Endothelial cell of umbilical vein (primary cell): ENCODE data around the gene LCN2. TPM values are rescaled to one million over a fixed set of nuclear protein-coding genes. Genes with fewer than 3 reads are reported as not detected.

ENCODE experiments used
- BruUV-seq: library from RNA; stranded (reverse); fragments of 400-500 nt; replicated peaks from 2 replicates; lab custom pipeline; 2021; lab: Mats Ljungman, UMichigan
- CTCF ChIA-PET: fragments of 300-600, 350-600 bp; sonication (Branson Sonifier 250); formaldehyde crosslinking; loops from one replicate; lab custom pipeline; 2021; ENCODE audit warnings: antibody characterized with exemption, inconsistent platforms; lab: Charles Lee
- POLR2A ChIA-PET: fragments of 300-600, 350-600 bp; sonication (Branson Sonifier 250); formaldehyde crosslinking; loops from one replicate; lab custom pipeline; 2021; ENCODE audit warnings: antibody characterized with exemption, inconsistent platforms; lab: Charles Lee
- DNase-seq: peaks from one replicate; pipeline ENCODE4 v3.0.0-alpha.2; 2011; ENCODE audit warnings: low read depth, low spot score
- FAIRE-seq: peaks from 2 replicates; lab custom pipeline; 2011; peaks lifted over from hg19 to GRCh38; lab: Jason Lieb, UNC
- H2AFZ ChIP-seq: 2 replicates; pipeline ENCODE4 v1.6.0; 2012; ENCODE audit warnings: low read depth, low read length, control low read depth, inconsistent platforms
- H3K27ac ChIP-seq: 2 replicates; pipeline ENCODE4 v1.5.1; 2011; ENCODE audit warnings: low read depth, mild to moderate bottlenecking, control low read depth, low read length, moderate library complexity; ENCODE audit not compliant: insufficient read depth
- H3K27me3 ChIP-seq, 2 experiments: 2 replicates each; pipeline versions ENCODE4 v1.6.0 to v1.6.1; 2011; ENCODE audit warnings: low read length in 2 of 2, mixed read lengths in 1 of 2; ENCODE audit not compliant: control insufficient read depth in 2 of 2, insufficient read depth in 2 of 2
- H3K36me3 ChIP-seq, 2 experiments: 2 replicates in 1 of 2; 3 replicates in 1 of 2; pipeline ENCODE4 v1.5.1; 2011; ENCODE audit warnings: low read length in 2 of 2, mild to moderate bottlenecking in 1 of 2, moderate library complexity in 1 of 2; ENCODE audit not compliant: control insufficient read depth in 2 of 2, insufficient read depth in 2 of 2; ENCODE audit errors: extremely low read depth in 1 of 2
- H3K4me1 ChIP-seq: 3 replicates; pipeline ENCODE4 v1.5.1; 2011; ENCODE audit warnings: mild to moderate bottlenecking, low read length; ENCODE audit not compliant: control insufficient read depth, insufficient read depth; ENCODE audit errors: extremely low read depth
- H3K4me2 ChIP-seq: 2 replicates; pipeline ENCODE4 v1.6.1; 2011; ENCODE audit warnings: low read length, control low read depth, mixed read lengths; ENCODE audit not compliant: insufficient read depth
- H3K4me3 ChIP-seq, 3 experiments: fragments of 200-600 bp in 1 of 3; sonication (generic), shearing (Covaris generic) in 1 of 3; replicated peaks in 1 of 3; 2 replicates each; pipeline ENCODE4 v1.5.1; 2011 to 2016; ENCODE audit warnings: control low read depth in 3 of 3, low read length in 3 of 3, mild to moderate bottlenecking in 2 of 3, inconsistent platforms in 1 of 3, low read depth in 1 of 3, moderate library complexity in 1 of 3; ENCODE audit not compliant: insufficient read depth in 1 of 3
- H3K79me2 ChIP-seq: 2 replicates; pipeline ENCODE4 v1.6.0; 2012; ENCODE audit warnings: low read length, inconsistent platforms; ENCODE audit not compliant: control insufficient read depth, insufficient read depth
- H3K9ac ChIP-seq: replicated peaks from 2 replicates; pipeline ENCODE3; 2011; ENCODE audit warnings: low read length, control low read depth; ENCODE audit not compliant: insufficient read depth; ENCODE audit errors: extremely low read depth
- H3K9me1 ChIP-seq: replicated peaks from 3 replicates; pipeline ENCODE4 v1.6.0; 2011; ENCODE audit warnings: mild to moderate bottlenecking, low read length; ENCODE audit not compliant: control insufficient read depth, insufficient read depth; ENCODE audit errors: extremely low read depth
- H3K9me3 ChIP-seq: replicated peaks from 2 replicates; pipeline ENCODE4 v1.5.1; 2012; ENCODE audit warnings: low read length, inconsistent platforms; ENCODE audit not compliant: control insufficient read depth, insufficient read depth
- H4K20me1 ChIP-seq: replicated peaks from 2 replicates; pipeline ENCODE3; 2011; ENCODE audit warnings: mild to moderate bottlenecking, low read length; ENCODE audit not compliant: control insufficient read depth, insufficient read depth; ENCODE audit errors: extremely low read depth
- CTCF ChIP-seq, 2 donors: IDR thresholded peaks; 1 replicate in 1 of 2; 2 replicates in 1 of 2; pipeline ENCODE4 v1.5.1; 2011; ENCODE audit warnings: low read length in 2 of 2, mild to moderate bottlenecking in 2 of 2, moderate library complexity in 2 of 2, control low read depth in 1 of 2, inconsistent platforms in 1 of 2, low read depth in 1 of 2; ENCODE audit not compliant: insufficient read depth in 1 of 2; ENCODE audit errors: extremely low read depth in 1 of 2
- EZH2 ChIP-seq: IDR thresholded peaks from 2 replicates; pipeline ENCODE4 v1.6.1; 2012; ENCODE audit warnings: borderline replicate concordance, low read depth, mild to moderate bottlenecking, moderate library complexity, low read length, inconsistent platforms; ENCODE audit not compliant: severe bottlenecking
- FOS ChIP-seq: IDR thresholded peaks from 2 replicates; pipeline ENCODE4 v1.6.1; 2011; ENCODE audit warnings: mild to moderate bottlenecking, low read length, moderate library complexity, borderline replicate concordance; ENCODE audit not compliant: insufficient read depth
- GATA2 ChIP-seq: IDR thresholded peaks from 2 replicates; pipeline ENCODE4 v1.7.0; 2011; ENCODE audit warnings: low read depth, mild to moderate bottlenecking, moderate library complexity, mixed read lengths, low read length; ENCODE audit not compliant: insufficient read length, insufficient read depth
- JUN ChIP-seq: IDR thresholded peaks from 2 replicates; pipeline ENCODE4 v1.6.1; 2011; ENCODE audit warnings: borderline replicate concordance, low read depth; ENCODE audit not compliant: insufficient read length, insufficient read depth
- MAX ChIP-seq: IDR thresholded peaks from 2 replicates; pipeline ENCODE4 v1.6.1; 2011; ENCODE audit not compliant: insufficient read depth, insufficient read length
- MYC ChIP-seq: IDR thresholded peaks from one replicate; pipeline ENCODE4 v1.6.1; 2011; ENCODE audit warnings: mild to moderate bottlenecking, low read depth, low read length
- POLR2A ChIP-seq: IDR thresholded peaks from 2 replicates; pipeline ENCODE4 v1.6.1; 2012; ENCODE audit warnings: low read depth, mild to moderate bottlenecking, control low read depth, low read length
- POLR2AphosphoS5 ChIP-seq: IDR thresholded peaks from 2 replicates; pipeline ENCODE4 v1.6.1; 2012; ENCODE audit warnings: low read depth, mild to moderate bottlenecking, control low read depth, low read length, moderate library complexity; ENCODE audit not compliant: insufficient read depth
- dilution Hi-C: fragments of 300-500 bp; cut with MboI; formaldehyde crosslinking; loops from one replicate; pipeline ENCODE4 v1.15.0; 2019; ENCODE audit warnings: low sequenced_read_pairs; ENCODE audit not compliant: extremely low pct_ligation_motif_present
- intact Hi-C: fragments of 100-400 bp; cut with micrococcal nuclease; formaldehyde crosslinking; loops from one replicate; pipeline ENCODE4 v1.10.0; 2022
- polyA plus RNA-seq, 4 experiments: library from polyadenylated mRNA; depleted of rRNA in 3 of 4; stranded (reverse) in 3 of 4; unstranded in 1 of 4; fragments of >200 nt; gene quantifications; 2 replicates each; pipeline versions ENCODE4 v1.2.1 to v1.2.3, GENCODE V29; 2011 to 2012; ENCODE audit warnings: missing spikeins in 1 of 4
- total RNA-seq: library from RNA; stranded (reverse); gene quantifications from 2 replicates; pipeline ENCODE4 v1.2.3, GENCODE V29; 2021

The LCN2 gene
- total and polyA plus RNA-seq, 2 donors (not counting 3 experiments of a cell fraction or from before 2014, with no cell fraction given), result not detected

GRCh38 chr9:128125580-128126354 is 23.5 kb upstream of the LCN2 start:
- Histone ChIP-seq H3K9me3 (no peaks in the 10 kb centered on the region), H3K79me2 (peaks cover 11% of the 10 kb centered on the region), H3K4me2 (no peak overlapping the region), H3K27ac (no peak overlapping the region), H3K27me3 (no peaks in the 10 kb centered on the region), H3K9me1 (no peaks in the 10 kb centered on the region), H3K9ac (no peak overlapping the region), H3K4me3 (no peak overlapping the region), H4K20me1 (no peaks in the 10 kb centered on the region), H2AFZ (no peak overlapping the region), H3K4me1 (peaks cover 11% of the 10 kb centered on the region), H3K36me3 (peaks cover 0 to 11% of the 10 kb centered on the region in 2 experiments)
- TF ChIP-seq CTCF (IDR thresholded peaks at IDR 0.05; ENCODE audit: extremely low read depth in 1 of 2, insufficient read depth in 1 of 2, low read depth in 1 of 2, low read length in 2 of 2) (no peak), POLR2A (no peak), MYC (no peak), MAX (no peak), JUN (no peak), POLR2AphosphoS5 (no peak), GATA2 (no peak), FOS (no peak), EZH2 (no peak)
- FAIRE-seq (peak; percentile 31), DNase-seq (no peak)
- no TSS peak for BruUV-seq
- POLR2A ChIA-PET, result interaction anchor here (0.7 kb wide), 2 partner anchors 12 to 32 kb away, joined by 3 read pairs; no protein-coding TSS in a partner anchor
- dilution Hi-C loops, result no loop called here
- intact Hi-C loops, result no loop called here
- CTCF ChIA-PET, result interaction anchor here (0.7 to 2.1 kb wide), 8 partner anchors 8 to 39 kb away, joined by 3 to 12 read pairs (median 4); partner anchors contain the start of gene BBLN
